IPS-18c (cell line): ENCODE data around the gene INAVA.

ENCODE experiments used
- H3K4me3 ChIP-seq: 2 replicates; pipeline ENCODE4 v1.7.0; 2013; ENCODE audit warnings: low read depth, mild to moderate bottlenecking, low read length, moderate library complexity; ENCODE audit not compliant: insufficient read depth
- H3K9me3 ChIP-seq: one replicate; pipeline ENCODE4 v1.6.1; 2013; ENCODE audit warnings: mild to moderate bottlenecking, low read length, moderate library complexity; ENCODE audit not compliant: control insufficient read depth, insufficient read depth

Gene INAVA

GRCh38 chr1:200894712-200895442 is at the start of gene INAVA:
Gene INAVA (plus strand): TSS chr1:200894900. CDS start chr1:200898401, 3,501 bp downstream.
- Histone ChIP-seq H3K9me3 (no peaks in the 10 kb centered on the region), H3K4me3 (peak within 1 kb of the TSS; percentile 32)

- Histone ChIP-seq H3K4me3 (no peak overlapping the region), H3K9me3 (no peaks in the 10 kb centered on the region)
Observed at GRCh38 chr1:200845360-200845759, 49.3 kb upstream of the INAVA start.

- H3K9me3 ChIP-seq, result no peaks in the 10 kb centered on the region
- no peak overlapping the region for H3K4me3 ChIP-seq
Observed at GRCh38 chr1:200846398-200846797, 48.3 kb upstream of the INAVA start.

GRCh38 chr1:200849430-200849829 is 45.3 kb upstream of the INAVA start:
- Histone ChIP-seq H3K9me3 (no peaks in the 10 kb centered on the region), H3K4me3 (no peak overlapping the region)

GRCh38 chr1:200850554-200850953 is 44.1 kb upstream of the INAVA start:
- no peaks in the 10 kb centered on the region for H3K9me3 ChIP-seq
- H3K4me3 ChIP-seq, result no peak overlapping the region

- Histone ChIP-seq H3K4me3 (no peak overlapping the region), H3K9me3 (no peaks in the 10 kb centered on the region)
Observed at GRCh38 chr1:200856716-200857357, 37.9 kb upstream of the INAVA start.

- no peak overlapping the region for H3K4me3 ChIP-seq
- H3K9me3 ChIP-seq, result no peaks in the 10 kb centered on the region
Observed at GRCh38 chr1:200857804-200858203, 36.9 kb upstream of the INAVA start.

- no peak overlapping the region for H3K4me3 ChIP-seq
- H3K9me3 ChIP-seq, result no peaks in the 10 kb centered on the region
Observed at GRCh38 chr1:200861937-200862647, 32.6 kb upstream of the INAVA start.

GRCh38 chr1:200862713-200863415 is 31.8 kb upstream of the INAVA start:
- H3K4me3 ChIP-seq, result no peak overlapping the region
- no peaks in the 10 kb centered on the region for H3K9me3 ChIP-seq

GRCh38 chr1:200866116-200866515 is 28.6 kb upstream of the INAVA start:
- Histone ChIP-seq H3K4me3 (no peak overlapping the region), H3K9me3 (no peaks in the 10 kb centered on the region)

- no peak overlapping the region for H3K4me3 ChIP-seq
- no peaks in the 10 kb centered on the region for H3K9me3 ChIP-seq
Observed at GRCh38 chr1:200866521-200866920, 28.2 kb upstream of the INAVA start.

- Histone ChIP-seq H3K4me3 (no peak overlapping the region), H3K9me3 (no peaks in the 10 kb centered on the region)
Observed at GRCh38 chr1:200867018-200867811, 27.5 kb upstream of the INAVA start.

- Histone ChIP-seq H3K9me3 (no peaks in the 10 kb centered on the region), H3K4me3 (no peak overlapping the region)
Observed at GRCh38 chr1:200869376-200869752, 25.3 kb upstream of the INAVA start.

- Histone ChIP-seq H3K4me3 (no peak overlapping the region), H3K9me3 (no peaks in the 10 kb centered on the region)
Observed at GRCh38 chr1:200869753-200870391, 24.8 kb upstream of the INAVA start.

- H3K9me3 ChIP-seq, result no peaks in the 10 kb centered on the region
- H3K4me3 ChIP-seq, result no peak within 1 kb of the TSS
Observed at GRCh38 chr1:200872446-200873115, 22.1 kb upstream of the INAVA start, which contains the start of gene GPR25. Gene GPR25 (plus strand): TSS chr1:200872981. CDS start chr1:200873038, 57 bp downstream.

GRCh38 chr1:200873116-200873670 is 21.5 kb upstream of the INAVA start:
- H3K4me3 ChIP-seq, result no peak overlapping the region
- H3K9me3 ChIP-seq, result no peaks in the 10 kb centered on the region
